ENCODE results near the gene GPR26.

The GPR26 gene

GRCh38 chr10:123648595-123648994, 17.6 kb upstream of the GPR26 start:
- no peak for DNase-seq

- no peak for DNase-seq
Measured at GRCh38 chr10:123649676-123650075, 16.5 kb upstream of the GPR26 start.

- DNase-seq: no peak
Measured at GRCh38 chr10:123651421-123652047, 14.6 kb upstream of the GPR26 start.

- no peak for DNase-seq
Measured at GRCh38 chr10:123655751-123656150, 10.4 kb upstream of the GPR26 start.

- no peak for DNase-seq
Measured at GRCh38 chr10:123663522-123663921, 2.6 kb upstream of the GPR26 start.

GRCh38 chr10:123665491-123666286, 466 bp upstream of the GPR26 start:
- DNase-seq: peak; percentile 40

GRCh38 chr10:123669886-123670285, 3.7 kb downstream of the GPR26 start:
- DNase-seq: no peak

GRCh38 chr10:123673198-123673597, 7.0 kb downstream of the GPR26 start:
- no peak for DNase-seq

- no peak for DNase-seq
Measured at GRCh38 chr10:123674741-123675140, 8.6 kb downstream of the GPR26 start.

GRCh38 chr10:123675811-123676210, 9.7 kb downstream of the GPR26 start:
- DNase-seq: no peak

GRCh38 chr10:123677556-123677955, 11.4 kb downstream of the GPR26 start:
- DNase-seq: no peak

GRCh38 chr10:123678376-123678775, 12.2 kb downstream of the GPR26 start:
- DNase-seq: no peak

GRCh38 chr10:123681285-123681684, 15.1 kb downstream of the GPR26 start:
- DNase-seq: no peak

GRCh38 chr10:123682477-123682876, 16.3 kb downstream of the GPR26 start:
- peak; percentile 47 for DNase-seq

- DNase-seq: no peak
Measured at GRCh38 chr10:123683459-123683858, 17.3 kb downstream of the GPR26 start.

GRCh38 chr10:123683865-123684264, 17.7 kb downstream of the GPR26 start:
- no peak for DNase-seq

GRCh38 chr10:123685260-123685659, 19.1 kb downstream of the GPR26 start:
- no peak for DNase-seq

GRCh38 chr10:123687758-123688157, 21.6 kb downstream of the GPR26 start:
- DNase-seq: no peak

GRCh38 chr10:123689880-123690279, 23.7 kb downstream of the GPR26 start:
- DNase-seq: no peak

GRCh38 chr10:123703195-123703790, 37.1 kb downstream of the GPR26 start:
- no peak for DNase-seq

- DNase-seq: no peak
Measured at GRCh38 chr10:123704076-123704475, 37.9 kb downstream of the GPR26 start.

GRCh38 chr10:123704812-123705211, 38.7 kb downstream of the GPR26 start:
- peak; percentile 24 for DNase-seq

- peak; percentile 78 for DNase-seq
Measured at GRCh38 chr10:123706236-123706635, 40.1 kb downstream of the GPR26 start.

GRCh38 chr10:123715546-123715945, 49.4 kb downstream of the GPR26 start:
- DNase-seq: no peak
